K562 (cell line): ENCODE results near the gene TUBB4B.

Source experiments
- BACH1 ChIP-seq: fragments of 200-800 bp; sonication (Bioruptor generic); IDR thresholded peaks from 2 replicates; pipeline ENCODE4 v1.6.1; 2016; ENCODE audit warnings: missing genetic modification characterization, missing compliant biosample characterization
- DIDO1 ChIP-seq: fragments of 450-650 bp; IDR thresholded peaks from 2 replicates; pipeline ENCODE4 v1.6.1; 2016; ENCODE audit warnings: low read depth, missing biosample characterization, missing genetic modification characterization
- POLR2A ChIP-seq: fragments of 450-650 bp; conservative IDR thresholded peaks from 2 replicates; pipeline ENCODE4 v1.6.1; 2016
- ZNF583 ChIP-seq: fragments of 250-450 bp; sonication (Bioruptor Pico); IDR thresholded peaks from 2 replicates; pipeline ENCODE4 v1.4.0; 2020
- TF ChIP-seq, protein P1 (sequence below): IDR thresholded peaks from 2 replicates; pipeline ENCODE4 v1.6.1; 2012; ENCODE audit warnings: low read depth, low read length, improper control_type of control experiment, borderline replicate concordance
- TF ChIP-seq, protein P2 (sequence below): sonication (generic); formaldehyde crosslinking; IDR thresholded peaks from 2 replicates; pipeline ENCODE4 v1.8.1; 2022; ENCODE audit warnings: missing genetic modification reagents

DNA sequence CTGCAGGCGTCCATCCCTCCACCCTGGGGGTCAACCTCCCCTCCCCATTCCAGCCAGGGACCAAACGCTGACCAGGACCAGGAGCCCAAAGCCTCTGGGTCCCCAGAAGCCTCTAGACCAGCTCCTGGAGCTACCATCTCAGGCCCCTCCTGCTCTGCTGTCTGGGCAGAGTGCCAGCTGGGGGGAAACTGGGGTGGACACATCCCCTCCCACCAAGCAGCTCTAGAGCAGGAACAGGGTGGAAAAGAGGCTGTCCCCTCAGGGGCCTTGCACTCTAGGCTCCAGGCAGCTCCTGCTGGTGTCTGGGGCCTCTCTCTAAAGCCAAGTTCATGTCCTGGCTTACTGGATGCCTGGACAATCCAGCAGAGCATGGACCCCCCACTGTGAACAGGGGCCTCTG is 48.2 kb upstream of the TUBB4B start:
- TF ChIP-seq BACH1 (no peak), POLR2A (no peak), ZNF583 (CRISPR knock-in tag) (no peak), DIDO1 (tag) (no peak)
- TF ChIP-seq, protein P1, sequence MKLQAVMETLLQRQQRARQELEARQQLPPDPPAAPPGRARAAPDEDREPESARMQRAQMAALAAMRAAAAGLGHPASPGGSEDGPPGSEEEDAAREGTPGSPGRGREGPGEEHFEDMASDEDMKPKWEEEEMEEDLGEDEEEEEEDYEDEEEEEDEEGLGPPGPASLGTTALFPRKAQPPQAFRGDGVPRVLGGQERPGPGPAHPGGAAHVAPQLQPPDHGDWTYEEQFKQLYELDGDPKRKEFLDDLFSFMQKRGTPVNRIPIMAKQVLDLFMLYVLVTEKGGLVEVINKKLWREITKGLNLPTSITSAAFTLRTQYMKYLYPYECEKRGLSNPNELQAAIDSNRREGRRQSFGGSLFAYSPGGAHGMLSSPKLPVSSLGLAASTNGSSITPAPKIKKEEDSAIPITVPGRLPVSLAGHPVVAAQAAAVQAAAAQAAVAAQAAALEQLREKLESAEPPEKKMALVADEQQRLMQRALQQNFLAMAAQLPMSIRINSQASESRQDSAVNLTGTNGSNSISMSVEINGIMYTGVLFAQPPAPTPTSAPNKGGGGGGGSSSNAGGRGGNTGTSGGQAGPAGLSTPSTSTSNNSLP, result no peak
- TF ChIP-seq, protein P2, sequence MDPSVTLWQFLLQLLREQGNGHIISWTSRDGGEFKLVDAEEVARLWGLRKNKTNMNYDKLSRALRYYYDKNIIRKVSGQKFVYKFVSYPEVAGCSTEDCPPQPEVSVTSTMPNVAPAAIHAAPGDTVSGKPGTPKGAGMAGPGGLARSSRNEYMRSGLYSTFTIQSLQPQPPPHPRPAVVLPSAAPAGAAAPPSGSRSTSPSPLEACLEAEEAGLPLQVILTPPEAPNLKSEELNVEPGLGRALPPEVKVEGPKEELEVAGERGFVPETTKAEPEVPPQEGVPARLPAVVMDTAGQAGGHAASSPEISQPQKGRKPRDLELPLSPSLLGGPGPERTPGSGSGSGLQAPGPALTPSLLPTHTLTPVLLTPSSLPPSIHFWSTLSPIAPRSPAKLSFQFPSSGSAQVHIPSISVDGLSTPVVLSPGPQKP (CRISPR knock-in tag), result no peak
